ENCODE measurements around the gene CRISPLD2.
A peak's percentile ranks its signal among the peaks of the same experiment; 100 is the strongest.

Gene CRISPLD2

DNA sequence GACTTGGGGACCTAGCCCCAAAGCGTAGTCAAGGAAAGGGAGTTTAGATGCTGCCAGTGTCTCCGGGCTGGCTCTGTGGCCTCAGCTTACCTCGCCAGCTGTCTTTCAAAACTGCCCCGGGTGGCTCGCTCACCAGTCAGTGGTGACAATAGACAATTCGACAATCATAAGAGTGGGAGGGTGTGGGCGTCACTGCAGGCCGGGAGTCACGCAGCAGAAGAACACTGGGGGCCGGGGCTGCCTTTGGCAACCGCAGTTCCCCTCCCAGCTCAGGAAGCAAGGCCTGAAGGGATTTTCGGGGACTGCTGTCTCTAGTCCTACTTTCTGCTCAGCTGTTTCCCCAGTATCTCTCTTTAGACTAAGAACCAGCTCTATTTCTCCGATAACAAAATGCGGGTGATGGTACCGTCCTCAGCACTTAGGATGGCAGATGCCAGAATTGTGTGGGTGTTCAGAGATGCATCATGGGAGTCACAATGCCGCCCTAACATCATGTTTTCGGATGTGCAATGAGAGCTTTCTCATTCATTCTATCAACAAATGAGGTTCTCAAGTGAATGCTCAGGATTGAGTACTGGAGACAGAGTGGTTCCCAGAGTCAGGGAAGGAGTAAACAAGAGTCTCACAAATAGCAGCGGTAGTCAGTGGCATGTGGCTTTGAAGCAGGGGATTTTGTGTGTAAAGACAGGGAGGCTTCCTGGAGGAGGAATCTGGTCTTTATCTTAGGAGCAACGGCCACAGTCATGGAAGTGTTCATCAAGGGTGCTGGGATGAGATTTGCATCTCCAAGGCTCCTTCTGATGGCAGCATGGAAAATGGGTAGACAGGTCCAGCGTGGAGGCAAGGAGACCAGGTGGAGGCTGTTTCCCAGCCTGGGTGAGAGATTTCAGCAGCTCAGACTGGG, 98.5 kb downstream of the CRISPLD2 start:
- no peak for DNase-seq

GRCh38 chr16:84919269-84919668, 99.5 kb downstream of the CRISPLD2 start:
- no peak for DNase-seq

DNA sequence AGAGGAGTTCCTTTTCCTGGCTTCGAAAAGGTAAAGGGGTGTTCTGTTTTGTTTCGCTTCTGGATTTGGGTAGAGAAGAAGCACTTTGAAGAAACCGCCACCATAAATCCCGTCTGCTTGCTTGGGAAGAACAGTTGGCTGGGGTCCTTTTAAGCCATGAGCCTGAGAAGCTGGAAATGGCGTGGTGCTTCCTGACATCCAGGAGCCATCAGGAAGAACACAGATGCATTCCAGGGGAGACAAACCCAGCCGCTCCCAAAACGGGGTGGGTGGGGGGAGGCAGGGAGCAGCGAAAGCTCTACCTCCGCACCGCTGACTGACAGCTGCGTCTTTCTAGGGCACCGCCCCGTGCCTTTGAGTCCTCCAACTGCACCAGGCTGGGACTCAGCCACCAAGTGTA, 99.9 kb downstream of the CRISPLD2 start:
- DNase-seq: no peak

- no peak for DNase-seq
Observed at GRCh38 chr16:84920333-84920732, 100.5 kb downstream of the CRISPLD2 start.

DNA sequence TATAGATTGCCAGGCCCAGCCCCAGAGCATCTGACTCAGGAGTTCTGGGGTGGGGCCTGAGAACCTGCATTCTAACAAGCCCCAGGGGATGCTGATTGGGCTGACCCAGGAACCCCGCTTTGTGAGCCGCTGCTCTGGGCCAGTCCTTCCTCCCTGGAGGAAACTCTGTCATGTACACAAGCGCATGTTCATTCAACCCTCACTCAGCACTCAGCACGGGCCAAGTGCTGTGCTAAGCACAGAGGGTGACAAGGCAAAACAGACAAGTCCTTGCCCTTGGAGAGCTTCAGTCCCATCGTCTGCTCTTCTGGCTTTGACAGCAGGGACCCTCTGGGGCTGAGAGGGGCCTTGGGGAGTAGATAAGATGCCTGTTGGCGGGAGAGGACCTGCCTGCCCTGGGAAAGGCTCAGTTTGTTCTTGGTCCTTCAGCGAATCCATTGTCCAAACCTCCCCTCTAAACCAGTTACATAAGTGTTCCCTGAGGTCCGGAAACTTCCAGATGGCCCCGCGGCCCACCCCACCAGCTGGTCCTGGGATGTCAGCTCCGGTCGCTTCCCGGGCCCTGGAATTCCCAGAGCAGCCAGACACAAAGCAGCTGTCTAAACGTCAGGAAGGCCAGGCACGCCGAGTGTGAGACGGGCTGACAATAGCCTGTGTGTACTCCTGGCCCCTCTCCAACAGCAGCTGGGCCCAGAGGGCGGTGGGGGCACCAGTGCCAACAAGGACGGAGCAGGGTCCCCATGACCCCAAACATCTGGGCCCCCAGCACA, 102.8 kb downstream of the CRISPLD2 start:
- no peak for DNase-seq

DNA sequence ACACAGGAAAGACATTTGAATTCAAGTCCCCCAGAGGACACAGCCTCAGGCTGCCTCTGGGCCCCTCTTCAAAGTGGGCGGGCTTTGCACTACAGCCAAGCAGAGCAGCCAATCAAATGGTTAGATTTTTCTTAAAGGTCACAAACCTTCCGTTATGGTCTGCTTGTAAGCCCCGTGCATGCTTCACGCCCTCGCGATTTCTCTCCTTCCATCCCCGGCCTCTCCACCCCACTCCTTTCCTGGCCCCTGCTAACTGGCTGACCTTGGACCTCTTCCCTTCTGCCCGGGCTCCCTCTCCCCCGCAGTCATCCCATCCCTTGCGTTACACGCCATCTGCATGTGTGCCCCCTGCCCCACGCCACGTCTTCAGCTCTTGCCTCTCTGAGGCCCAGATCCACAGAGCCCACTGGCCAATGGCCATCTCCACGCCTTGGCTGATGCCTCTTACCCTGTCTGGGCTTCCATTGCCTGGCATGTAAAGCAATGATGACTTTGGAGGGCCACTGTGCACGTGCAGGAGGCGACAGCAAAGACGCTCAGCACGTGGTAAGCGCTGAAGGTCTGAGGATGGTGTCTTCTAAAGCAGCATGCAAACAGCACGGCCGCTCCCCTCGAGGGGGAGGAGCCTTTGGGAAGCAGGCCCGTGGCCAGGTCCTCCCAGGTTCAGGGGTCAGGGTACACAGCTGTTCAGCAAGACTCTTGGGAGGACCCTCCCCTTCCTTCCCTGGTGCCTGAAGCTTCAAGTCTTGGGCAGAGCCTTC, 104.7 kb downstream of the CRISPLD2 start:
- no peak for DNase-seq

GRCh38 chr16:84925092-84925772, 105.4 kb downstream of the CRISPLD2 start:
- peak; percentile 76 for DNase-seq

DNA sequence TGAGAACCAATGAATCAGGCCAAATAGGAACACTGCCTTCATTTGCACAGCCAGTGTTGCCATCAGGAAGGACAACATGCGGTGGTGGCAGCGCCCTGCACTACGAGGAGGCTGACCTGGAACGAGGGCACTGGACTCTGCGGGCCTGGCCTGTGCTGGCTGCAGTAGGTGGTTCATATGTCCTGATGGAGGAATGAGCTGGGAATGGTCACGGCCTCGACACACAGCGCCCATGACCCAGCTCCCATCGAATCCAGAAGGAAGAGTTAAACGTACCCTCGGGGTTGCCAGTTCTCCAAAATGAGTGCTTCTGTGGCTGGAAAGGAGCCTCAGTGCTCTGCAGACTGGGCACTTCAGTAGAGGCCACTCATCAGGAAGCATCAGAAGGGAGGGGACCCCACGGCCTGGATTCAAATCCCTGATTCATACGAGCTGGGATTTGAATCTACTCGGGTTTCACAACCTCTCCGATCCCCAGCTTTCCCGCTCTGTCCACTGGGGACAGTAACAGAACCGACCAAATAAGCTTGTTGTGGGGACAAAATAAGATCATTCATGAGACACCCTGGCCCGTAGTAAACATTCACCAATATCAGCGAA, 106.1 kb downstream of the CRISPLD2 start:
- DNase-seq: no peak

GRCh38 chr16:84926462-84926861, 106.7 kb downstream of the CRISPLD2 start:
- DNase-seq: no peak

DNA sequence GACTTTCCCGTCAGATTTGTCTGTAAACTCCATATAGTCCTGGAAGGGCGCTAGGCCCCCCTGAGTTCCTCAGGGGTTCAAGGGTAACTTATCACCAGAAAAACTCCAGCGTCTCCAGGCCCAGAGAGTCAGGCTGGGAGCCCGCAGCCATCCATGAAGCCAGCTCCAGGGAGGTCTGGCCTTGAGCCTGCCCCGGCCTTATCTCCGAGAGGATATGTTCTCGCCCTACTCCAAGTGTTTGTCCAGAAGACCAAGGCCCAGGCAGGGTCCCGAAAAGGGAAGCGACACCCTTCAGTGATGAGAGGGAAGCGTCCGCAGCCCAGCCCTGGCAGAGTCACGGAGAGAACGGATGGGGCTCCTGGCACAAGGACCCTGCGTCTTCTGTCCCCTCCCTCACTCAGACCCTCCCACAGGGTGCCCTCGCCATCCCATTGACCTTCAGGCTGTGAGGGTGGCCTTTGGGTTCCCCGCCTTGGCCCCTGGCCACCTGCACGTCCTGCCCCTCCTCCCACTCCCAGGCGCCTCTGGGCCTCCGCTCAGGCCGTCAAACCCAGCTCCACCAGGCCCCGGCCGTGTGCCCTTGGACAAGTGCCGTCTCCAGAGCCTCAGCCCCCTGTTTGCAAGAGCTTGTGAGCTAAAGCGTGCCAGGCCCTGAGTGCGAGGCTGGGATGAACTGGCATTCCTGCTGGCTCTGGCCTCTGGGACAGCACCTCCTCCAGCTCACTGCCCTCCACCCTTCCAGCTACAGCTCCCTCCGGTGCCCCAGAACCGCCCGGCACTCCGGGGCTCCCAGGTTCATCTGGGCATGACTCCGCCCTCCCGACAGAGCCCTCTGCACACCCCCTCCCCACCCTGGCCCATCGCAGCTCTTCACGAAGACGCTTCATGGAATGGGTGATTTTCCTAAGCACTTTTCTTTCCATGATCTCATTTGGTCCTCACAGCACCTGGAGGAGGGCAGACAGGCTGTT, 108.1 kb downstream of the CRISPLD2 start:
- no peak for DNase-seq

GRCh38 chr16:84928679-84929420, 109.1 kb downstream of the CRISPLD2 start:
- DNase-seq: no peak

GRCh38 chr16:84929421-84930297, 109.9 kb downstream of the CRISPLD2 start:
- no peak for DNase-seq

- no peak for DNase-seq
Observed at GRCh38 chr16:84930298-84931106, 110.7 kb downstream of the CRISPLD2 start.

- no peak for DNase-seq
Observed at GRCh38 chr16:84931107-84931494, 111.3 kb downstream of the CRISPLD2 start.

GRCh38 chr16:84931506-84931905, 111.7 kb downstream of the CRISPLD2 start:
- no peak for DNase-seq

- no peak for DNase-seq
Observed at GRCh38 chr16:84932681-84933080, 112.9 kb downstream of the CRISPLD2 start.

GRCh38 chr16:84933774-84934631, 114.2 kb downstream of the CRISPLD2 start:
- DNase-seq: no peak
